GM23338 (cell line): ENCODE results near the gene MAD1L1. TPM values are rescaled to one million over a fixed set of nuclear protein-coding genes. Genes with fewer than 3 reads are reported as not detected.

Experiments used
- ATAC-seq: fragments of 200-7000 bp; cut with Tn5 transposase; 3 replicates; pipeline ENCODE4 v1.9.1; 2020
- DNase-seq: peaks from one replicate; pipeline ENCODE4 v3.0.0-alpha.2; 2015; ENCODE audit warnings: low spot score
- H2AFZ ChIP-seq: fragments of 200-600 bp; sonication (generic); 2 replicates; pipeline ENCODE4 v1.8.0; 2016; ENCODE audit warnings: antibody characterized with exemption, mild to moderate bottlenecking, moderate library complexity
- H3F3A ChIP-seq: fragments of 200-600 bp; sonication (generic); replicated peaks from 2 replicates; pipeline ENCODE4 v1.8.0; 2017; ENCODE audit warnings: antibody characterized with exemption, mixed run types, low read depth
- H3K27ac ChIP-seq: fragments of 200-600 bp; sonication (generic); 2 replicates; pipeline ENCODE4 v1.6.1; 2016; ENCODE audit warnings: low read depth
- H3K27me3 ChIP-seq: fragments of 200-600 bp; sonication (generic); 2 replicates; pipeline ENCODE4 v1.8.0; 2016; ENCODE audit warnings: mild to moderate bottlenecking, mixed run types, moderate library complexity; ENCODE audit not compliant: insufficient read depth
- H3K36me3 ChIP-seq: fragments of 200-600 bp; sonication (generic); 2 replicates; pipeline ENCODE4 v1.8.0; 2016; ENCODE audit warnings: mild to moderate bottlenecking; ENCODE audit not compliant: insufficient read depth
- H3K4me1 ChIP-seq: fragments of 200-600 bp; sonication (generic); 2 replicates; pipeline ENCODE4 v1.8.0; 2016; ENCODE audit warnings: mild to moderate bottlenecking, moderate library complexity; ENCODE audit not compliant: insufficient read depth
- H3K4me2 ChIP-seq: fragments of 200-600 bp; sonication (generic); 2 replicates; pipeline ENCODE4 v1.7.1; 2017; ENCODE audit warnings: mixed run types
- H3K4me3 ChIP-seq: fragments of 200-600 bp; sonication (generic); 2 replicates; pipeline ENCODE4 v1.6.1; 2016; ENCODE audit warnings: mixed run types
- H3K79me2 ChIP-seq: fragments of 200-600 bp; sonication (generic); replicated peaks from 2 replicates; pipeline ENCODE4 v1.8.0; 2017; ENCODE audit warnings: mild to moderate bottlenecking; ENCODE audit not compliant: insufficient read depth
- H3K9me2 ChIP-seq: fragments of 200-600 bp; sonication (generic); 2 replicates; pipeline ENCODE4 v1.8.0; 2017; ENCODE audit not compliant: insufficient read depth
- H4K20me1 ChIP-seq: fragments of 200-600 bp; sonication (generic); replicated peaks from 2 replicates; pipeline ENCODE4 v1.8.0; 2017; ENCODE audit warnings: mild to moderate bottlenecking; ENCODE audit not compliant: insufficient read depth
- H3K27ac Mint-ChIP-seq: 2 replicates; pipeline ENCODE4 v1.8.0; 2020; ENCODE audit warnings: inconsistent platforms, mild to moderate bottlenecking, moderate library complexity, mixed read lengths
- H3K27me3 Mint-ChIP-seq: 3 replicates; pipeline ENCODE4 v1.8.0; 2022; ENCODE audit warnings: low read depth, mild to moderate bottlenecking, moderate library complexity, mixed read lengths, inconsistent platforms; ENCODE audit not compliant: insufficient read depth, poor library complexity
- H3K36me3 Mint-ChIP-seq: 3 replicates; pipeline ENCODE4 v1.8.0; 2021; ENCODE audit warnings: low read depth, mild to moderate bottlenecking, inconsistent platforms, moderate library complexity, mixed read lengths
- H3K4me1 Mint-ChIP-seq: 3 replicates; pipeline ENCODE4 v1.8.0; 2020; ENCODE audit warnings: mild to moderate bottlenecking, inconsistent platforms, mixed read lengths
- H3K4me3 Mint-ChIP-seq: 3 replicates; pipeline ENCODE4 v1.8.0; 2021; ENCODE audit warnings: moderate library complexity, mild to moderate bottlenecking, inconsistent platforms, mixed read lengths
- H3K9me3 Mint-ChIP-seq: 3 replicates; pipeline ENCODE4 v1.8.0; 2020; ENCODE audit warnings: moderate library complexity, mild to moderate bottlenecking, inconsistent platforms, mixed read lengths
- CREB1 ChIP-seq: fragments of 250-450 bp; sonication (Bioruptor Pico); IDR thresholded peaks from 2 replicates; pipeline ENCODE4 v1.5.0; 2020; ENCODE audit warnings: low read depth, mild to moderate bottlenecking, moderate library complexity
- CTCF ChIP-seq, 2 experiments: fragments of 200-600 bp in 1 of 2; sonication (generic) in 1 of 2; conservative IDR thresholded peaks; 2 replicates each; pipeline versions ENCODE4 v1.5.1 to v1.6.1; 2016 to 2017; ENCODE audit warnings: antibody characterized with exemption in 2 of 2, low read depth in 2 of 2, mild to moderate bottlenecking in 2 of 2, moderate library complexity in 1 of 2
- EZH2 ChIP-seq: fragments of 200-600 bp; sonication (generic); IDR thresholded peaks from one replicate; pipeline ENCODE4 v1.8.0; 2017; ENCODE audit warnings: antibody characterized with exemption, mild to moderate bottlenecking, low read depth; ENCODE audit not compliant: unreplicated experiment
- EZH2phosphoT487 ChIP-seq: fragments of 200-600 bp; sonication (generic); IDR thresholded peaks from one replicate; pipeline ENCODE4 v1.8.1; 2018; ENCODE audit warnings: antibody characterized with exemption; ENCODE audit not compliant: unreplicated experiment
- JUNB ChIP-seq: IDR thresholded peaks from one replicate; pipeline ENCODE4 v1.6.1; 2016; ENCODE audit warnings: antibody characterized with exemption; ENCODE audit not compliant: unreplicated experiment
- NANOG ChIP-seq: IDR thresholded peaks from 2 replicates; pipeline ENCODE4 v1.6.1; 2016; ENCODE audit warnings: antibody characterized with exemption, borderline replicate concordance
- POLR2AphosphoS5 ChIP-seq: IDR thresholded peaks from 2 replicates; pipeline ENCODE4 v1.6.1; 2016; ENCODE audit warnings: antibody characterized with exemption, low read depth
- REST ChIP-seq: IDR thresholded peaks from one replicate; pipeline ENCODE4 v1.6.1; 2018; ENCODE audit warnings: antibody characterized with exemption; ENCODE audit not compliant: unreplicated experiment
- STAT1 ChIP-seq: IDR thresholded peaks from one replicate; pipeline ENCODE4 v1.6.1; 2016; ENCODE audit warnings: antibody characterized with exemption; ENCODE audit not compliant: unreplicated experiment
- ZNF114 ChIP-seq: fragments of 250-450 bp; sonication (Bioruptor Pico); IDR thresholded peaks from 2 replicates; pipeline ENCODE4 v1.5.0; 2020; ENCODE audit warnings: mild to moderate bottlenecking, moderate library complexity
- ZNF331 ChIP-seq: fragments of 250-450 bp; sonication (Bioruptor Pico); IDR thresholded peaks from 2 replicates; pipeline ENCODE4 v1.5.0; 2020; ENCODE audit warnings: low read depth, mild to moderate bottlenecking, moderate library complexity
- polyA plus RNA-seq: library from polyadenylated mRNA; unstranded; fragments of >200 nt; fragmentation: Nextera tagmentation; extraction: Ambion mirVana; gene quantifications from 2 replicates; pipeline ENCODE4 v1.2.1, GENCODE V29; 2016
- total RNA-seq: library from RNA; depleted of rRNA; stranded (reverse); fragments of >200 nt; shearing (Covaris generic); gene quantifications from 2 replicates; pipeline ENCODE4 v1.2.3, GENCODE V29; 2014
- TF ChIP-seq, protein P1 (sequence below): fragments of 250-450 bp; sonication (Bioruptor Pico); IDR thresholded peaks from 2 replicates; pipeline ENCODE4 v1.5.0; 2020; ENCODE audit warnings: mild to moderate bottlenecking, moderate library complexity
- TF ChIP-seq, protein P2 (sequence below): IDR thresholded peaks from 2 replicates; pipeline ENCODE4 v1.6.1; 2016; ENCODE audit warnings: antibody characterized with exemption

Gene MAD1L1
- total and polyA plus RNA-seq, 2 experiments from 2014 or later: 40.3 to 59.3 TPM

- no peak overlapping the region for H3K4me2 ChIP-seq
- 0 out of 2 replicates have a peak, but pooled peaks cover 6% of the 10 kb centered on the region for H4K20me1 ChIP-seq
- no peak overlapping the region for H3K27ac ChIP-seq
- no peaks in the 10 kb centered on the region for H3K4me1 Mint-ChIP-seq
- H3K27ac Mint-ChIP-seq: peak overlapping the region; percentile 19; the same call in 1 of the 2 replicates
- no peaks in the 10 kb centered on the region for H3K9me3 Mint-ChIP-seq
- H2AFZ ChIP-seq: no peak overlapping the region
- no peak overlapping the region for H3K4me3 Mint-ChIP-seq
- peaks cover 4% of the 10 kb centered on the region for H3K27me3 Mint-ChIP-seq
- H3F3A ChIP-seq: no peaks in the 10 kb centered on the region
- H3K27me3 ChIP-seq: no peaks in the 10 kb centered on the region
- no peaks in the 10 kb centered on the region for H3K9me2 ChIP-seq
- TF ChIP-seq, protein P1, sequence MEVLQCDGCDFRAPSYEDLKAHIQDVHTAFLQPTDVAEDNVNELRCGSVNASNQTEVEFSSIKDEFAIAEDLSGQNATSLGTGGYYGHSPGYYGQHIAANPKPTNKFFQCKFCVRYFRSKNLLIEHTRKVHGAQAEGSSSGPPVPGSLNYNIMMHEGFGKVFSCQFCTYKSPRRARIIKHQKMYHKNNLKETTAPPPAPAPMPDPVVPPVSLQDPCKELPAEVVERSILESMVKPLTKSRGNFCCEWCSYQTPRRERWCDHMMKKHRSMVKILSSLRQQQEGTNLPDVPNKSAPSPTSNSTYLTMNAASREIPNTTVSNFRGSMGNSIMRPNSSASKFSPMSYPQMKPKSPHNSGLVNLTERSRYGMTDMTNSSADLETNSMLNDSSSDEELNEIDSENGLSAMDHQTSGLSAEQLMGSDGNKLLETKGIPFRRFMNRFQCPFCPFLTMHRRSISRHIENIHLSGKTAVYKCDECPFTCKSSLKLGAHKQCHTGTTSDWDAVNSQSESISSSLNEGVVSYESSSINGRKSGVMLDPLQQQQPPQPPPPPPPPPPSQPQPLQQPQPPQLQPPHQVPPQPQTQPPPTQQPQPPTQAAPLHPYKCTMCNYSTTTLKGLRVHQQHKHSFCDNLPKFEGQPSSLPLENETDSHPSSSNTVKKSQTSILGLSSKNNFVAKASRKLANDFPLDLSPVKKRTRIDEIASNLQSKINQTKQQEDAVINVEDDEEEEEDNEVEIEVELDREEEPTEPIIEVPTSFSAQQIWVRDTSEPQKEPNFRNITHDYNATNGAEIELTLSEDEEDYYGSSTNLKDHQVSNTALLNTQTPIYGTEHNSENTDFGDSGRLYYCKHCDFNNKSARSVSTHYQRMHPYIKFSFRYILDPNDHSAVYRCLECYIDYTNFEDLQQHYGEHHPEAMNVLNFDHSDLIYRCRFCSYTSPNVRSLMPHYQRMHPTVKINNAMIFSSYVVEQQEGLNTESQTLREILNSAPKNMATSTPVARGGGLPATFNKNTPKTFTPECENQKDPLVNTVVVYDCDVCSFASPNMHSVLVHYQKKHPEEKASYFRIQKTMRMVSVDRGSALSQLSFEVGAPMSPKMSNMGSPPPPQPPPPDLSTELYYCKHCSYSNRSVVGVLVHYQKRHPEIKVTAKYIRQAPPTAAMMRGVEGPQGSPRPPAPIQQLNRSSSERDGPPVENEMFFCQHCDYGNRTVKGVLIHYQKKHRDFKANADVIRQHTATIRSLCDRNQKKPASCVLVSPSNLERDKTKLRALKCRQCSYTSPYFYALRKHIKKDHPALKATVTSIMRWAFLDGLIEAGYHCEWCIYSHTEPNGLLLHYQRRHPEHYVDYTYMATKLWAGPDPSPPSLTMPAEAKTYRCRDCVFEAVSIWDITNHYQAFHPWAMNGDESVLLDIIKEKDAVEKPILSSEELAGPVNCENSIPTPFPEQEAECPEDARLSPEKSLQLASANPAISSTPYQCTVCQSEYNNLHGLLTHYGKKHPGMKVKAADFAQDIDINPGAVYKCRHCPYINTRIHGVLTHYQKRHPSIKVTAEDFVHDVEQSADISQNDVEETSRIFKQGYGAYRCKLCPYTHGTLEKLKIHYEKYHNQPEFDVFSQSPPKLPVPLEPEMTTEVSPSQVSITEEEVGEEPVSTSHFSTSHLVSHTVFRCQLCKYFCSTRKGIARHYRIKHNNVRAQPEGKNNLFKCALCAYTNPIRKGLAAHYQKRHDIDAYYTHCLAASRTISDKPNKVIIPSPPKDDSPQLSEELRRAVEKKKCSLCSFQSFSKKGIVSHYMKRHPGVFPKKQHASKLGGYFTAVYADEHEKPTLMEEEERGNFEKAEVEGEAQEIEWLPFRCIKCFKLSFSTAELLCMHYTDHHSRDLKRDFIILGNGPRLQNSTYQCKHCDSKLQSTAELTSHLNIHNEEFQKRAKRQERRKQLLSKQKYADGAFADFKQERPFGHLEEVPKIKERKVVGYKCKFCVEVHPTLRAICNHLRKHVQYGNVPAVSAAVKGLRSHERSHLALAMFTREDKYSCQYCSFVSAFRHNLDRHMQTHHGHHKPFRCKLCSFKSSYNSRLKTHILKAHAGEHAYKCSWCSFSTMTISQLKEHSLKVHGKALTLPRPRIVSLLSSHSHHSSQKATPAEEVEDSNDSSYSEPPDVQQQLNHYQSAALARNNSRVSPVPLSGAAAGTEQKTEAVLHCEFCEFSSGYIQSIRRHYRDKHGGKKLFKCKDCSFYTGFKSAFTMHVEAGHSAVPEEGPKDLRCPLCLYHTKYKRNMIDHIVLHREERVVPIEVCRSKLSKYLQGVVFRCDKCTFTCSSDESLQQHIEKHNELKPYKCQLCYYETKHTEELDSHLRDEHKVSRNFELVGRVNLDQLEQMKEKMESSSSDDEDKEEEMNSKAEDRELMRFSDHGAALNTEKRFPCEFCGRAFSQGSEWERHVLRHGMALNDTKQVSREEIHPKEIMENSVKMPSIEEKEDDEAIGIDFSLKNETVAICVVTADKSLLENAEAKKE (CRISPR knock-in tag): no peak
- TF ChIP-seq EZH2 (no peak), REST (no peak), ZNF331 (CRISPR knock-in tag) (no peak), POLR2AphosphoS5 (no peak), ZNF114 (no peak), EZH2phosphoT487 (no peak), JUNB (no peak), CTCF (conservative IDR thresholded peaks at IDR 0.05; ENCODE audit: low read depth in 2 of 2) (no peak), STAT1 (no peak), CREB1 (CRISPR knock-in tag) (no peak), NANOG (no peak)
- TF ChIP-seq, protein P2, sequence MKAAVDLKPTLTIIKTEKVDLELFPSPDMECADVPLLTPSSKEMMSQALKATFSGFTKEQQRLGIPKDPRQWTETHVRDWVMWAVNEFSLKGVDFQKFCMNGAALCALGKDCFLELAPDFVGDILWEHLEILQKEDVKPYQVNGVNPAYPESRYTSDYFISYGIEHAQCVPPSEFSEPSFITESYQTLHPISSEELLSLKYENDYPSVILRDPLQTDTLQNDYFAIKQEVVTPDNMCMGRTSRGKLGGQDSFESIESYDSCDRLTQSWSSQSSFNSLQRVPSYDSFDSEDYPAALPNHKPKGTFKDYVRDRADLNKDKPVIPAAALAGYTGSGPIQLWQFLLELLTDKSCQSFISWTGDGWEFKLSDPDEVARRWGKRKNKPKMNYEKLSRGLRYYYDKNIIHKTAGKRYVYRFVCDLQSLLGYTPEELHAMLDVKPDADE: no peak
- H3K79me2 ChIP-seq: peaks cover 1% of the 10 kb centered on the region; the same call in 1 of the 2 replicates
- DNase-seq (no peak), ATAC-seq (no peak)
- H3K36me3 ChIP-seq: peaks cover 15% of the 10 kb centered on the region
- H3K4me3 ChIP-seq: no peak overlapping the region
- H3K36me3 Mint-ChIP-seq: peaks cover 80% of the 10 kb centered on the region
- H3K4me1 ChIP-seq: no peaks in the 10 kb centered on the region
Observed at GRCh38 chr7:2211259-2211880, 21.4 kb downstream of the MAD1L1 start.
